Effector memory CD8-positive, alpha-beta T cell (primary cell): Measurements from ENCODE around the gene NF1.
A peak's percentile ranks its signal among the peaks of the same experiment; 100 is the strongest.
"Not testable (repeated sequence)": the region's sequence is repeated elsewhere in the genome, so short reads cannot be mapped to it uniquely, and the experiment has no call there.

ENCODE experiments used
- ATAC-seq: fragments of 150-1000 bp; cut with Tn5 transposase; replicated peaks from 2 replicates; pipeline ENCODE4 v1.10.0; 2021; ENCODE audit warnings: mild to moderate bottlenecking, moderate library complexity
- DNase-seq, 3 experiments: peaks; one replicate each; pipeline ENCODE4 v3.0.0; 2021
- H3K27ac Mint-ChIP-seq, 2 donors: one replicate each; pipeline ENCODE4 v1.8.0; 2022; ENCODE audit warnings: mild to moderate bottlenecking in 2 of 2, mixed read lengths in 2 of 2, moderate library complexity in 2 of 2
- H3K27me3 Mint-ChIP-seq, 2 donors: one replicate each; pipeline ENCODE4 v1.8.0; 2022; ENCODE audit warnings: mixed read lengths in 2 of 2
- H3K36me3 Mint-ChIP-seq: one replicate; pipeline ENCODE4 v1.8.0; 2022; ENCODE audit warnings: mild to moderate bottlenecking, moderate library complexity, mixed read lengths; ENCODE audit not compliant: insufficient read depth
- H3K4me1 Mint-ChIP-seq, 2 donors: one replicate each; pipeline ENCODE4 v1.8.0; 2022; ENCODE audit warnings: low read depth in 2 of 2, mixed read lengths in 2 of 2
- H3K4me3 Mint-ChIP-seq, 2 donors: one replicate each; pipeline ENCODE4 v1.8.0; 2022; ENCODE audit warnings: mild to moderate bottlenecking in 2 of 2, mixed read lengths in 2 of 2, moderate library complexity in 2 of 2
- H3K9me3 Mint-ChIP-seq, 2 donors: one replicate each; pipeline ENCODE4 v1.8.0; 2022; ENCODE audit warnings: mixed read lengths in 2 of 2

NF1 gene

GRCh38 chr17:31198666-31199065 lies 103.9 kb downstream of the NF1 start:
- not testable (repeated sequence) for H3K4me3 Mint-ChIP-seq, H3K36me3 Mint-ChIP-seq, H3K4me1 Mint-ChIP-seq, H3K9me3 Mint-ChIP-seq, H3K27me3 Mint-ChIP-seq, ATAC-seq, H3K27ac Mint-ChIP-seq, DNase-seq

- H3K4me1 Mint-ChIP-seq: peaks cover 4 to 8% of the 10 kb centered on the region in 2 donors
- no peak overlapping the region for H3K27ac Mint-ChIP-seq
- ATAC-seq (no peak), DNase-seq (no peak)
- H3K9me3 Mint-ChIP-seq: no peaks in the 10 kb centered on the region
- no peaks in the 10 kb centered on the region for H3K36me3 Mint-ChIP-seq
- no peak overlapping the region for H3K4me3 Mint-ChIP-seq
- H3K27me3 Mint-ChIP-seq: no peaks in the 10 kb centered on the region
Measured at GRCh38 chr17:31200287-31200686, 105.5 kb downstream of the NF1 start.

GRCh38 chr17:31202968-31203367 lies 108.2 kb downstream of the NF1 start:
- ATAC-seq: no peak
- Mint-ChIP-seq H3K27ac (no peak overlapping the region), H3K4me1 (peaks cover 4 to 8% of the 10 kb centered on the region in 2 donors), H3K36me3 (no peaks in the 10 kb centered on the region), H3K4me3 (no peak overlapping the region), H3K27me3 (no peaks in the 10 kb centered on the region), H3K9me3 (no peaks in the 10 kb centered on the region)
- no peak for DNase-seq

- Mint-ChIP-seq H3K4me3 (no peak overlapping the region), H3K27me3 (no peaks in the 10 kb centered on the region), H3K4me1 (no peaks in the 10 kb centered on the region), H3K27ac (no peak overlapping the region), H3K9me3 (no peaks in the 10 kb centered on the region), H3K36me3 (peaks cover 4% of the 10 kb centered on the region)
- DNase-seq: no peak
- no peak for ATAC-seq
Measured at GRCh38 chr17:31211352-31212012, 116.7 kb downstream of the NF1 start.

GRCh38 chr17:31216031-31216751 lies 121.4 kb downstream of the NF1 start:
- H3K9me3 Mint-ChIP-seq: no peaks in the 10 kb centered on the region
- ATAC-seq (no peak), DNase-seq (no peak)
- no peaks in the 10 kb centered on the region for H3K27me3 Mint-ChIP-seq
- H3K4me3 Mint-ChIP-seq: no peak overlapping the region
- no peak overlapping the region for H3K27ac Mint-ChIP-seq
- peaks cover 16% of the 10 kb centered on the region for H3K36me3 Mint-ChIP-seq
- no peaks in the 10 kb centered on the region for H3K4me1 Mint-ChIP-seq

GRCh38 chr17:31224366-31224765 lies 129.6 kb downstream of the NF1 start:
- DNase-seq (no peak), ATAC-seq (no peak)
- H3K27me3 Mint-ChIP-seq: no peaks in the 10 kb centered on the region
- peaks cover 10% of the 10 kb centered on the region for H3K36me3 Mint-ChIP-seq
- no peaks in the 10 kb centered on the region for H3K9me3 Mint-ChIP-seq
- no peak overlapping the region for H3K27ac Mint-ChIP-seq
- H3K4me3 Mint-ChIP-seq: no peak overlapping the region
- H3K4me1 Mint-ChIP-seq: peaks cover 0 to 2% of the 10 kb centered on the region in 2 donors

GRCh38 chr17:31225831-31226230 lies 131.1 kb downstream of the NF1 start:
- H3K36me3 Mint-ChIP-seq: peaks cover 9% of the 10 kb centered on the region
- no peak overlapping the region for H3K4me3 Mint-ChIP-seq
- no peaks in the 10 kb centered on the region for H3K9me3 Mint-ChIP-seq
- H3K27ac Mint-ChIP-seq: no peak overlapping the region
- H3K4me1 Mint-ChIP-seq: peaks cover 0 to 2% of the 10 kb centered on the region in 2 donors
- DNase-seq (no peak), ATAC-seq (no peak)
- no peaks in the 10 kb centered on the region for H3K27me3 Mint-ChIP-seq

- Mint-ChIP-seq H3K27ac (peak overlapping the region in 1 of 2 donors; percentile 44), H3K36me3 (peaks cover 9% of the 10 kb centered on the region), H3K27me3 (no peaks in the 10 kb centered on the region), H3K9me3 (no peaks in the 10 kb centered on the region), H3K4me1 (peaks cover 0 to 2% of the 10 kb centered on the region in 2 donors), H3K4me3 (no peak overlapping the region)
- no peak for ATAC-seq
- DNase-seq: no peak
Measured at GRCh38 chr17:31226373-31226772, 131.6 kb downstream of the NF1 start.

- DNase-seq: no peak
- H3K27me3 Mint-ChIP-seq: no peaks in the 10 kb centered on the region
- H3K27ac Mint-ChIP-seq: no peak overlapping the region
- peaks cover 0 to 2% of the 10 kb centered on the region in 2 donors for H3K4me1 Mint-ChIP-seq
- H3K4me3 Mint-ChIP-seq: no peak overlapping the region
- no peaks in the 10 kb centered on the region for H3K9me3 Mint-ChIP-seq
- ATAC-seq: no peak
- H3K36me3 Mint-ChIP-seq: peaks cover 9% of the 10 kb centered on the region
Measured at GRCh38 chr17:31226950-31227349, 132.2 kb downstream of the NF1 start.

- no peak overlapping the region for H3K4me3 Mint-ChIP-seq
- ATAC-seq (no peak), DNase-seq (no peak)
- H3K9me3 Mint-ChIP-seq: no peaks in the 10 kb centered on the region
- H3K27ac Mint-ChIP-seq: no peak overlapping the region
- no peaks in the 10 kb centered on the region for H3K27me3 Mint-ChIP-seq
- H3K4me1 Mint-ChIP-seq: no peaks in the 10 kb centered on the region
- peaks cover 26% of the 10 kb centered on the region for H3K36me3 Mint-ChIP-seq
Measured at GRCh38 chr17:31231852-31232251, 137.1 kb downstream of the NF1 start.

- H3K4me1 Mint-ChIP-seq: no peaks in the 10 kb centered on the region
- DNase-seq (no peak), ATAC-seq (no peak)
- no peaks in the 10 kb centered on the region for H3K9me3 Mint-ChIP-seq
- no peaks in the 10 kb centered on the region for H3K27me3 Mint-ChIP-seq
- no peak overlapping the region for H3K27ac Mint-ChIP-seq
- no peak overlapping the region for H3K4me3 Mint-ChIP-seq
- peaks cover 26% of the 10 kb centered on the region for H3K36me3 Mint-ChIP-seq
Measured at GRCh38 chr17:31235110-31235509, 140.3 kb downstream of the NF1 start.

GRCh38 chr17:31236137-31236536 lies 141.4 kb downstream of the NF1 start:
- H3K4me3 Mint-ChIP-seq: no peak overlapping the region
- H3K4me1 Mint-ChIP-seq: peaks cover under 1 to 1% of the 10 kb centered on the region in 2 donors
- peaks cover 26% of the 10 kb centered on the region for H3K36me3 Mint-ChIP-seq
- H3K27me3 Mint-ChIP-seq: no peaks in the 10 kb centered on the region
- no peak overlapping the region for H3K27ac Mint-ChIP-seq
- DNase-seq: no peak
- no peaks in the 10 kb centered on the region for H3K9me3 Mint-ChIP-seq
- ATAC-seq: no peak

- DNase-seq (no peak), ATAC-seq (no peak)
- Mint-ChIP-seq H3K9me3 (no peaks in the 10 kb centered on the region), H3K27ac (no peak overlapping the region), H3K27me3 (no peaks in the 10 kb centered on the region), H3K4me3 (no peak overlapping the region), H3K36me3 (peaks cover 26% of the 10 kb centered on the region), H3K4me1 (peaks cover 4 to 7% of the 10 kb centered on the region in 2 donors)
Measured at GRCh38 chr17:31236712-31237111, 141.9 kb downstream of the NF1 start.

- no peak for ATAC-seq
- no peak overlapping the region for H3K27ac Mint-ChIP-seq
- no peaks in the 10 kb centered on the region for H3K9me3 Mint-ChIP-seq
- peaks cover 18% of the 10 kb centered on the region for H3K36me3 Mint-ChIP-seq
- no peak for DNase-seq
- no peaks in the 10 kb centered on the region for H3K27me3 Mint-ChIP-seq
- peaks cover 4 to 7% of the 10 kb centered on the region in 2 donors for H3K4me1 Mint-ChIP-seq
- no peak overlapping the region for H3K4me3 Mint-ChIP-seq
Measured at GRCh38 chr17:31241116-31241515, 146.3 kb downstream of the NF1 start.
